ENCODE results near the gene LOXL4. TPM values are rescaled to one million over a fixed set of nuclear protein-coding genes. Genes with fewer than 3 reads are reported as not detected.

LOXL4 gene
- total RNA-seq, 1 experiment from 2014 or later = not detected

DNA sequence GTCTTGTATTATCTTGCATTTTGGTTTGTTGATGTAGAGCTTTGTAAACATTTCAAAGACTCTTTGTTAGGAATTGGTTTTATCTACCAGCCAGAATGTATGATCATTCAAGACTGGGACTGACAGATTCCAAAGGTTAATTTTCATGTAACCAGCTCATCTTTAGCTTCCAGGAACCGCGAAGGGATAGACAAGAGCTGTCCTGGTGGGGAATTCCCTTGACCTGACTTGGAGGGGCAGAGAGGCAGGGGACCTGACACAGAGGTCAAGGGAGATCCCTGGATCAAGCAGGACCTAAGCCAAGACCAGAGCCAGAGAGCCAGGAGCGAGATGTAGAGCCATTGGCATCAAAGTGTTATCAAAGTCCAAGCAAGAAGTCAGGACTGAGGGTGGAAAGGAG, 6.6 kb upstream of the LOXL4 start:
- no peaks in the 10 kb centered on the region for H3K4me1 ChIP-seq (ENCODE audit: insufficient read depth, low read length, poor library complexity, severe bottlenecking)
- BruUV-seq (replicated peaks) = no TSS peak
- H3K9me3 ChIP-seq (ENCODE audit: low read depth, low read length, poor library complexity, severe bottlenecking) = no peaks in the 10 kb centered on the region
- no peak for TF ChIP-seq EZH2 (IDR thresholded peaks at IDR 0.05; ENCODE audit: borderline replicate concordance, low read depth, low read length, poor library complexity, severe bottlenecking)
- TF ChIP-seq, protein P1, sequence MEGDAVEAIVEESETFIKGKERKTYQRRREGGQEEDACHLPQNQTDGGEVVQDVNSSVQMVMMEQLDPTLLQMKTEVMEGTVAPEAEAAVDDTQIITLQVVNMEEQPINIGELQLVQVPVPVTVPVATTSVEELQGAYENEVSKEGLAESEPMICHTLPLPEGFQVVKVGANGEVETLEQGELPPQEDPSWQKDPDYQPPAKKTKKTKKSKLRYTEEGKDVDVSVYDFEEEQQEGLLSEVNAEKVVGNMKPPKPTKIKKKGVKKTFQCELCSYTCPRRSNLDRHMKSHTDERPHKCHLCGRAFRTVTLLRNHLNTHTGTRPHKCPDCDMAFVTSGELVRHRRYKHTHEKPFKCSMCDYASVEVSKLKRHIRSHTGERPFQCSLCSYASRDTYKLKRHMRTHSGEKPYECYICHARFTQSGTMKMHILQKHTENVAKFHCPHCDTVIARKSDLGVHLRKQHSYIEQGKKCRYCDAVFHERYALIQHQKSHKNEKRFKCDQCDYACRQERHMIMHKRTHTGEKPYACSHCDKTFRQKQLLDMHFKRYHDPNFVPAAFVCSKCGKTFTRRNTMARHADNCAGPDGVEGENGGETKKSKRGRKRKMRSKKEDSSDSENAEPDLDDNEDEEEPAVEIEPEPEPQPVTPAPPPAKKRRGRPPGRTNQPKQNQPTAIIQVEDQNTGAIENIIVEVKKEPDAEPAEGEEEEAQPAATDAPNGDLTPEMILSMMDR (conservative IDR thresholded peaks at IDR 0.05; ENCODE audit: low read depth, low read length) = no peak
- ChIA-PET CTCF (no interaction called here), POLR2A (ENCODE audit: low non-redundant PET) (no interaction called here)
- intact Hi-C loops (cut with micrococcal nuclease; ENCODE audit: unreplicated experiment) = no loop called here
- no peak for DNase-seq (ENCODE audit: low spot score)
- no peak overlapping the region for H3K27ac ChIP-seq (ENCODE audit: low read depth, low read length, poor library complexity, severe bottlenecking)
- no peaks in the 10 kb centered on the region for H3K36me3 ChIP-seq (ENCODE audit: insufficient read depth, low read length, poor library complexity, severe bottlenecking)
- H3K4me3 ChIP-seq (ENCODE audit: low read depth, low read length, poor library complexity, severe bottlenecking) = no peak overlapping the region
- peaks cover 8% of the 10 kb centered on the region for H3K27me3 ChIP-seq (replicated peaks; ENCODE audit: insufficient read depth, low read depth, low read length, poor library complexity)

DNA sequence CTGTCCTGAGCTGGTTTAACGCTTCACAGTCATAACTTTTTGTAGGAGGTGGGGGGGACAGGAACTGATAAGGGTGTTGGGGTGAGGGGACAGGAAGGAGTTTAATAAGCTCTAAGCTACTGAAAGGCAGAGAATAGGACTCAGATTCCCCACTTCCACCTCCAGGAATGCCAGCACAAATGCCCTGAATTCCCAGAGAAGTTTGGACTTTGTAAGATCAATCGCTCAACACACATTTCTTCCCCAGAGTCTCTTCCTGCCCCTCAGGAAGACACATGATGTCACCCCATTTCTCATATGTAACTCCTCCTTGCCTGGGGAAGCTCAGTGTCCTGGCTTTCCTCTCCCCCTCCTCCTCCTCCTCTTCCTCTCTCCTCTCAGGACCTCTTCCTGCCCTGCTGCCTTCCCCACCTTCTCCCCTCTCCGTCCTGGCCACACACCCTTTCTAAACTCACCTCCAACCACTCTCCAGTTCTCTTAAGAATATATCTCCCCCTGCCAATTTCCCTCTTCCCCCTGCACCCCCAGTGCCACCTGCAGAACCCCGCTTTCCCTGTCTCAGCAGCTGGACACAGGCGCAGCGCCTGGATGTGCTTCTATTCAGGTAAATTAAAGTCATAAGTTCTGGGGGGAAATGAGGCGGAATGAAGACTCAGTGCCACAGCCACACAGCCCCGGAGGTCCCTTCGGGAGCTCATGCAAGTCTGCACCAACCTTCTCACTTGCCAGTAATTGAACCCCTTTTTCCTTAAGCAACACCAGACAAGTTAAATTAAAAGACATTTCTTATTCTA, 5.3 kb upstream of the LOXL4 start:
- DNase-seq (ENCODE audit: low spot score) = no peak
- no peaks in the 10 kb centered on the region for H3K36me3 ChIP-seq (ENCODE audit: insufficient read depth, low read length, poor library complexity, severe bottlenecking)
- no TSS peak for BruUV-seq (replicated peaks)
- no peaks in the 10 kb centered on the region for H3K4me1 ChIP-seq (ENCODE audit: insufficient read depth, low read length, poor library complexity, severe bottlenecking)
- peaks cover 6% of the 10 kb centered on the region for H3K27me3 ChIP-seq (replicated peaks; ENCODE audit: insufficient read depth, low read depth, low read length, poor library complexity)
- H3K4me3 ChIP-seq (ENCODE audit: low read depth, low read length, poor library complexity, severe bottlenecking) = no peak overlapping the region
- POLR2A ChIA-PET (ENCODE audit: low non-redundant PET) = no interaction called here
- H3K27ac ChIP-seq (ENCODE audit: low read depth, low read length, poor library complexity, severe bottlenecking) = no peak overlapping the region
- no peak for TF ChIP-seq EZH2 (IDR thresholded peaks at IDR 0.05; ENCODE audit: borderline replicate concordance, low read depth, low read length, poor library complexity, severe bottlenecking)
- TF ChIP-seq, protein P1 (conservative IDR thresholded peaks at IDR 0.05; ENCODE audit: low read depth, low read length) = no peak
- CTCF ChIA-PET = no interaction called here
- intact Hi-C loops (cut with micrococcal nuclease; ENCODE audit: unreplicated experiment) = no loop called here
- no peaks in the 10 kb centered on the region for H3K9me3 ChIP-seq (ENCODE audit: low read depth, low read length, poor library complexity, severe bottlenecking)

DNA sequence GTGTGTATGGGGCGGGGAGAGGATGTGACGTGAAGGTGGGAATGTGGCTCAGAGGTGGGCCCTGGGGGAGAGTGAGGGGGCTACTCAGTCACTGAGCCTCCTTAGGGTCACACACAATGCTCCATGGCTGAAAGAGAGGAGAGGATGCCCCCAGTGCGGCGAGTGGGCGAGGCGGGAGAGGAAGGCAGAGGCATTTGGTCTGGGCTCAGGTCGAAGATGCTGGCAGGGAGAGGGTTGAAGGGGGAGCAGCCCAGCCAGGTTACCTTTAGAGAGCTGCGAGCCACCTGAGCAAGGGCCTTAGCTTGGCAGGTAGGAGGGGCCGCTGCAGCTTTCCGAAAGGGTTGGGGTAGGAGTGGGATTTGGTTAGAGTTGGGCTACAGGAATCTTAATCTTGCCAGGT, 4.7 kb upstream of the LOXL4 start:
- H3K4me3 ChIP-seq (ENCODE audit: low read depth, low read length, poor library complexity, severe bottlenecking) = no peak overlapping the region
- no peaks in the 10 kb centered on the region for H3K9me3 ChIP-seq (ENCODE audit: low read depth, low read length, poor library complexity, severe bottlenecking)
- H3K27ac ChIP-seq (ENCODE audit: low read depth, low read length, poor library complexity, severe bottlenecking) = no peak overlapping the region
- no peak for TF ChIP-seq EZH2 (IDR thresholded peaks at IDR 0.05; ENCODE audit: borderline replicate concordance, low read depth, low read length, poor library complexity, severe bottlenecking)
- TF ChIP-seq, protein P1 (conservative IDR thresholded peaks at IDR 0.05; ENCODE audit: low read depth, low read length) = no peak
- H3K36me3 ChIP-seq (ENCODE audit: insufficient read depth, low read length, poor library complexity, severe bottlenecking) = no peaks in the 10 kb centered on the region
- CTCF ChIA-PET = no interaction called here
- intact Hi-C loops (cut with micrococcal nuclease; ENCODE audit: unreplicated experiment) = no loop called here
- BruUV-seq (replicated peaks) = no TSS peak
- peaks cover 6% of the 10 kb centered on the region for H3K27me3 ChIP-seq (replicated peaks; ENCODE audit: insufficient read depth, low read depth, low read length, poor library complexity)
- DNase-seq (ENCODE audit: low spot score) = no peak
- POLR2A ChIA-PET (ENCODE audit: low non-redundant PET) = no interaction called here
- H3K4me1 ChIP-seq (ENCODE audit: insufficient read depth, low read length, poor library complexity, severe bottlenecking) = no peaks in the 10 kb centered on the region

All from A673 (cell line).